Stimulated activated naive CD4-positive, alpha-beta T cell treated with Interleukin-2 at 50 U/mL for 16 hours (primary cell): ENCODE measurements around the gene HSD17B3.
"Not testable (repeated sequence)": the region's sequence is repeated elsewhere in the genome, so short reads cannot be mapped to it uniquely, and the experiment has no call there.

Experiments
- DNase-seq: peaks from one replicate; lab custom pipeline; 2025; lab: John Stamatoyannopoulos, UW

HSD17B3 gene

DNA sequence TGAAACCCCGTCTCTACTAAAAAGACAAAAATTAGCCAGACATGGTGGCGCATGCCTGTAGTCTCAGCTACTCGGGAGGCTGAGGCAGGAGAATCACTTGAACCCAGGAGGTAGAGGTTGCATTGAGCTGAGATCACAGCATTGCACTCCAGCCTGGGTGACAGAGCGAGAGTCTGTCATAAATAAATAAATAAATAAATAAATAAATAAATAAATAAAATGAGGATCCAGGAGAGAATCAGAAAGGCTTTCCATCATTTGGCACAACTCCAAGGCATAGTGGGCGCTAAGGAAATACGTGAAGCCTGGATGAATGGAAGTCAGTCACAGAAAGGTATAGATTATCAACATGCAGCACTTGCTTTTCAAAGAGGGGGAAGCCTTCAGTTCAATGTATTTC lies 65.6 kb downstream of the HSD17B3 start:
- not testable (repeated sequence) for DNase-seq

- peak; percentile 26 for DNase-seq
Observed at GRCh38 chr9:96232539-96233241, 69.3 kb downstream of the HSD17B3 start.

GRCh38 chr9:96232164-96232538 lies 69.8 kb downstream of the HSD17B3 start:
- DNase-seq: no peak

DNA sequence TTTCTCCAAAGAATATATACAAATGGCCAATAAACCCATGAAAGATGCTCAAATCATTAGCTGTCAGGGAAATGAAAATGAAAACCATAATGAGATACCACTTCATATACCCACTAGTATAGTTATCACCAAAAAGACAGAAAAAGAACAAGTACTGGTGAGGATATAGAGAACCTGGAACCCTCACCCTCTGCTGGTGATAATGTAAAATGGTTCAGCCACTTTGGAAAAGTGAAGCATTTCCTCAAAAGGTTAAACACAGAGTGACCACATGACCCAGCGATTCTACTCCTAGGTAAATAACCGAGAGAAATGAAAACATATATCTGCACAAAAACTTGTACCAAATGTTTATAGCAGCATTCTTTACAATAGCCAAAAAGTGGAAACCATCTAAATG lies 72.0 kb downstream of the HSD17B3 start:
- no peak for DNase-seq

- no peak for DNase-seq
Observed at GRCh38 chr9:96222132-96222531, 79.8 kb downstream of the HSD17B3 start.

DNA sequence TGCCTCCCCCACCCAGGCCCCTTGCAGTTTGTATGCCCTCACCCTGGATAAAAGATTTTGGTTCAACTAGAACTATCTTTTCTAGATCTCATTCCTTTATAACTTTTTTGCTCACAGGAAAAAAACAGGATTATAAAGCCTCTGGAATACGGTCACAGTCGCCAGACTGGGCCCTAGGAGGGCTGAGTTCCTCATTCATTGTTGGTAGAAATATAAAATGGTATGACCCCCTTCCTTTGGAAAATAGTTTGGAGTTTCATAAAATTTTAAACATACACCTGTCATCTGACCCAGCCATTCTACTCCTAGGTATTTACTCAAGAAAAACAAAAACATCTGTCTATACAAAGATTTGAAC lies 82.1 kb downstream of the HSD17B3 start:
- no peak for DNase-seq

DNA sequence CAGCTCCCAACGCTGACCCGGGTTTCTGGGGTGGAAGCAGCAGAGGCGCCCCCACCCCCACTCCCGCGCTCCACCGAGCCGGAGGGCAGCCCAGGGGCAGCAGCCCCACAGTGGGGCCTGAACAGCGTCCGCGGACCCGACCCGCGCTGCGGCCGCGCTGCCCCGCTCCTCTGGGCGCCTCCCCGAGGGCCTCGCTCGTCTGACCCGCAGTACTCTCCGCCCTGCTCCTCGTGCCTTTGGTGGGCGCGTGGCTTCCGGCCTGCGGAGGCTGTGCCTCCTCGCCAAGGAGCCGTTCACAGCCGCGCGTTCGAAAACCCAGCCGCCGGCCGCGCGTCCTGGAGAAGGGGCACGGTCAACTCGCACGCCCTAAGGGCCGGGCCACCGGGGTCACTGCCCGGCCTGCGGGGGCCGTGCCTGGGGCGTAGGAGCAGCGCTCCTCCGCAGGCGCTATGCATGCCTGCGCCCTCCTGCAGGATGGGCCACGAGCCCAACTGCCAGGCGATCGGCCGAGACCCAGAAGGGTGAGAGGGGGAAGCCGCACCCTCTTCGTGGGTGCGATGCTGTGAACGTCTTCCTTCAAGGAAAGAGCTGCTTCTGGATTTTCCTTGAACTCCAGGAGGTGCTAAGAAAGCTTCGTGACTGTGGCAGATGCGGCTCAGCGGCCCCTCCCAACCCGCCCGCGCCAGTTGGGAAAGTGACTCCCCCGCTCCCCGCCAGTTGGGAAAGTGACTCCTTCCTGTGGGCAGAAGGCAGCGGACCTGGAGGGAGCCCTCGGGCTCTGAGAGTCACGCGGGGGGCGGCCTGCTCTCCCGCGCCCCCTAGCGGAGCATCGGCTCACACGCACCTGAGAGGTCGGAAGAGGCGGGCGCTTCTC lies 82.7 kb downstream of the HSD17B3 start:
- peak; percentile 3 for DNase-seq

DNA sequence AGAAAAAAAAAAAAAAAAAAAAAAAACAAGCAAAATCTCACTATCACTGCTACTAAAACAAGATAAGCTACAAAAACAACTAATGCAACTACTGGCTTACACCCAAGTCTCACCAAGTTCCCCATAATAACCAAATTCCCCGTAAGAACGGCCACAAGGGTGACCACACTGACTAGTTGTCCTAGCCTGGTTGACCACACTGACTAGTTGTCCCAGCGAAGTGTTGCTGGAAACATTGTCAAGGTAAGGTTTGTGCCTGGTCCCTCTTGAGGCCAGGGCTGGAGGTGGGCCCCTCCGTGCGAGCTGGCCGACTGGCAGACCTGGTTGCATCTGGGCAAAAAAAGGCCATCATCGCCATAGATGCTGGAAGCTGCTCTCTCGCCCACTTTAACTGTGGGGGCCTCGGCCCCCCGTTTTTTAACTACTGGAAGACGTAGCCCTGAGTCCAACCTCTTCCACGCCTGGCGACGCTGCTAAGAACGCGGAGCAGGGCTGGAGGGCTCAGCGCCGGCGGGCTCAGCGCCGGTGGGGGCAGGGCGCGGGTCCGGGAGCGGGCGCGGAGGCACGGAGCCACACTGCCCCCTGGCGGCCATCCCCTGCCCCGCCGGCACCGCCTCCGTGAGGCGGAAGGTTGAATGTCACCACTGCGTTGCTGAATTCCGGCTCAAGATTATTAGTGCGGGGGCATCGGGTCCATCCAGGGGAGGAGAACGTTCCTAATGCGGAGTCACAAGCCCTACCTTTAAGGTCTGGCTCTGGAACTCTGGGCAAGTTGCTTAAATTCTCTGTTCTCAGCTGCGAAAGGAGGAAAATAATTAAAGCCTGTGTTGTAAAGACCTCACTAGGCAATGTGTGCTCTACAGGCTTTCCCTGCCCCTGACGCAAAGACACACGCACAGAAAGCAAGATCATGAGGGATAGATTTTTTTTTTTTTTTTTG lies 84.0 kb downstream of the HSD17B3 start:
- peak; percentile 41 for DNase-seq

GRCh38 chr9:96217294-96217707 lies 84.7 kb downstream of the HSD17B3 start:
- no peak for DNase-seq

GRCh38 chr9:96216583-96216982 lies 85.4 kb downstream of the HSD17B3 start:
- no peak for DNase-seq

DNA sequence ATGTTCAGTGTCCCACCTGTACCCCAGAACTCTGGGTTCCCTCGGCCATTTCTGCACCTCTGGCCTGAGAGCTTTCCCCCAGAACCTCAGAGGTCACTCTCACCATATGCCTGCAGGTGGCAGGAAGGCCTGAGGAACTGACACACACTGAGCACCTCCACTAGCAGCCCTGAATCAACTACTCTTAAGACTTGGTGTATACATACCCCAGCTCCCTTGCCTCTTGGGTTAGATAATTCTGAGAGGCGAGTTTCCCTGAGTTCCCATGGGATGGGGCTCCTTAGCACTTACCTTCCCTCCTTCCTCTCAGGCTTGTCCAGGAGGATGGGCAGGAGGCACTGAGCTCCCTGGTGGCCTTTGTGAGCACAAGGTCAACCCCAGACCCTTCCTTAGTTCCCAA lies 86.1 kb downstream of the HSD17B3 start:
- DNase-seq: no peak

- no peak for DNase-seq
Observed at GRCh38 chr9:96214635-96215034, 87.3 kb downstream of the HSD17B3 start.

DNA sequence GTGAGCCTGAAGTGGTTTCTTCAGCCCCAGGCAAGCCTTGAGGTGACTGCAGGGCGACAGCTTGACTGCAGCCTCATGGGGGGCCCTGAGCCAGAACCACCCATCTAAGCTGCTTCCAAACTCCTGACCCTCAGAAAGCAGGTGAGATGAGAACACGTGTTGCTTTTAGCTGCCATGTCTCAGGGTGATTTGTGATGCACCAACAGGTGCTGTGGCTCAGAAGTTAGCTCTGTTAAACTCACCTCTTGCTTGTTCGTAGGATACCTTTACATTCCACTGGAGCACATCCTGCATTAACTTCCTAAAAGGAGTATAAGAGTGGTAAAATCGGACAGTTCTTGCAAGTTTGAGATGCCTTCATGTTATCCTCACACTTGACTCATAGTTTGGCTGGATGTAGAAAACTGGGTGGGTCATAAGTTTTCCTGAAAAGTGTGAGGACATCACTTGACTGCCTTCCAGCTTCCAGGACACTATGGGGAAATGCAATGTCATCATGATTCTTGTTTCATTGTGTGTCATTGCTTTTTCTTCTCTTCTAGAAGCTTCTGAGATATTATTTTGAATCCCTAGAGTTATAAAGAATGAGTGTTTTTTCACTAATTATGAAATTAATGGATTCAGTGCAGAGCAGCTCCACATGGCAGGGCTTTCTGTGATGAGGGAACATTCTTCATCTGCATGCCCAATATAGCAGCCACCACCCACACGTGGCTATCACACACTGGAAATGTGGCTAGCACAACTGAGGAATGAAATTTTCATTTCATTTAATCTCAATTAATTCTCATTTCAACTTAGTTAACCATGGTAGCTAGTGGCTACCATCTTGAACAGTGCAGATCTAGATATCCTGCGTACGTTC lies 92.3 kb downstream of the HSD17B3 start:
- DNase-seq: no peak

- DNase-seq: no peak
Observed at GRCh38 chr9:96206156-96206751, 95.7 kb downstream of the HSD17B3 start.

DNA sequence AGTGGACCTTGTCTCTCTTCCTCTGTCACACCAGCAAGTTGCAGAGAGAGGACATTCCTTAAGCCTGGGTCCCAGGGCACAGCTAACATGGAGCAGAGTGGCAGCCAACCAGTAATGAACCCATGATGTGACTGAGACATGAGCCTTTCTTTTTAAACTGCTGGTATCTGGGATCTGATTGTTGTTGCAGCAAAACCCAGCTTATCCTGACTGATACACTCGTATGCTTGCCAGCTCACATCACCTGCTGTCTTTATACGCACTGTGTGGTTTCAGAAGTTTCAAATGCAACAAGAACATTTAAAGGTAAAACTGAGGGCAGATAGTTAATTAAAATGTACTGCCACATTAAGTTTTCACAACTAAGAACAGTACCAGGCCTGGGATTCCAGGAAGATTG lies 97.1 kb downstream of the HSD17B3 start:
- DNase-seq: no peak

DNA sequence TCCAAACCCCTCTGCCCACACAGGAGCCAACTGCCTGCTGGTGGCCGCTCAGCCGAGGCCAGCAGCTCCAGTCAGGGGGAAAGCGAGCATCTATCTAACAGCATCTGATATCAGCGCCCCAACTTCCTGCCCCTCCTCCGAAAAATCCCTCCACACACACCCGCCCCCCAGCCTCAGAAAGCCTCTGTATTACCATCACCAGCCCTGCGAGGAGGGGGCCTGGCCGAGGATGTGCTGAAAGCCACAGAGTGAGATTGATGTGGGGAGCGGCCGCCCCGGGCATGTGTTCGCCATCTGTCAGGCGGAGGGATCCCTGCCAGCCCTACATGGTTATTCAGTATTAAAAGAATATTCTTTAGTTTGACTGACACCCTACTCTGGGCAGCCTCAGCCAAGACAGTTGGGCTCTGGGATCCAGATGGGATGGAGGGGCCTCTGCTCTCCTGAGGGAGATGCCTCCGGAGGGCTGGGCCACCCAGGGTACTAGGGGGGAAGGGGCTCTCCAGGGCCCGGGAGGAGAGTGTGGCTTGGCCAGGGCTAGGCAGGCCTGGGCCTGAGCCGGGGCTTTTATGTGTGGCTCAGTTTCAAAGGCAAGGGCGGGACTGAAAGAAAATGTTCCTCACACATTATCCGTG lies 98.0 kb downstream of the HSD17B3 start:
- no peak for DNase-seq

- no peak for DNase-seq
Observed at GRCh38 chr9:96202971-96203780, 98.8 kb downstream of the HSD17B3 start.

- DNase-seq: no peak
Observed at GRCh38 chr9:96201140-96201539, 100.8 kb downstream of the HSD17B3 start.

GRCh38 chr9:96199006-96199405 lies 103.0 kb downstream of the HSD17B3 start:
- DNase-seq: no peak

GRCh38 chr9:96195541-96195940 lies 106.4 kb downstream of the HSD17B3 start:
- no peak for DNase-seq
